Epithelial cell of proximal tubule (primary cell): ENCODE data around the gene RPL38. TPM values are rescaled to one million over a fixed set of nuclear protein-coding genes. Genes with fewer than 3 reads are reported as not detected.

Source experiments
- DNase-seq: peaks from one replicate; pipeline ENCODE4 v3.0.0-alpha.2; 2011; ENCODE audit warnings: low read depth
- H3K4me3 ChIP-seq: 2 replicates; pipeline ENCODE4 v1.5.1; 2011; ENCODE audit warnings: low read depth, mild to moderate bottlenecking, low read length
- total RNA-seq: library from RNA; depleted of rRNA; stranded (reverse); fragments of >200 nt; gene quantifications from 2 replicates; pipeline ENCODE4 v1.2.3, GENCODE V29; 2015
- TF ChIP-seq, protein P1 (sequence below): conservative IDR thresholded peaks from 2 replicates; pipeline ENCODE4 v1.5.1; 2012; ENCODE audit warnings: low read depth, mild to moderate bottlenecking, low read length

Gene RPL38
- total RNA-seq, 1 donor from 2014 or later: 617 TPM

DNA sequence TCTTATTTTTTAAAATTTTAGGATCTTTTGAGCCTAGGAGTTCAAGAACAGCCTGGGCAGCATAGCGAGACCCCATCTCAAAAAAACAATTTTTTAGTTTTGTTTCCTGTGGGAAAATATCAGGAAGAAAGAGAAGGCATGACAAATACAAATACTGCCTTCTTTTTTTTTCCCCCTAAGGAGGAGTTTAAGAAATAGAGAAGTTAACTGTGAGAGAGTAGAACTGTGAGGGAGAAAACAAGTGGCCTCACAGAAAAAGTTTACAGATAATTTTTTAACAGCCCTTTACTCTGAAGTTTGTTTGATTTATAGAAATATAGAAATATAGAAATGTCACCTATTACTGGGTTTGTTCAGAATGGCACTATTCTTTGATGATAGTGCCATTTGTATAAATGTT is 31.0 kb downstream of the RPL38 start:
- DNase-seq: no peak
- TF ChIP-seq, protein P1, sequence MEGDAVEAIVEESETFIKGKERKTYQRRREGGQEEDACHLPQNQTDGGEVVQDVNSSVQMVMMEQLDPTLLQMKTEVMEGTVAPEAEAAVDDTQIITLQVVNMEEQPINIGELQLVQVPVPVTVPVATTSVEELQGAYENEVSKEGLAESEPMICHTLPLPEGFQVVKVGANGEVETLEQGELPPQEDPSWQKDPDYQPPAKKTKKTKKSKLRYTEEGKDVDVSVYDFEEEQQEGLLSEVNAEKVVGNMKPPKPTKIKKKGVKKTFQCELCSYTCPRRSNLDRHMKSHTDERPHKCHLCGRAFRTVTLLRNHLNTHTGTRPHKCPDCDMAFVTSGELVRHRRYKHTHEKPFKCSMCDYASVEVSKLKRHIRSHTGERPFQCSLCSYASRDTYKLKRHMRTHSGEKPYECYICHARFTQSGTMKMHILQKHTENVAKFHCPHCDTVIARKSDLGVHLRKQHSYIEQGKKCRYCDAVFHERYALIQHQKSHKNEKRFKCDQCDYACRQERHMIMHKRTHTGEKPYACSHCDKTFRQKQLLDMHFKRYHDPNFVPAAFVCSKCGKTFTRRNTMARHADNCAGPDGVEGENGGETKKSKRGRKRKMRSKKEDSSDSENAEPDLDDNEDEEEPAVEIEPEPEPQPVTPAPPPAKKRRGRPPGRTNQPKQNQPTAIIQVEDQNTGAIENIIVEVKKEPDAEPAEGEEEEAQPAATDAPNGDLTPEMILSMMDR: no peak
- no peak overlapping the region for H3K4me3 ChIP-seq

DNA sequence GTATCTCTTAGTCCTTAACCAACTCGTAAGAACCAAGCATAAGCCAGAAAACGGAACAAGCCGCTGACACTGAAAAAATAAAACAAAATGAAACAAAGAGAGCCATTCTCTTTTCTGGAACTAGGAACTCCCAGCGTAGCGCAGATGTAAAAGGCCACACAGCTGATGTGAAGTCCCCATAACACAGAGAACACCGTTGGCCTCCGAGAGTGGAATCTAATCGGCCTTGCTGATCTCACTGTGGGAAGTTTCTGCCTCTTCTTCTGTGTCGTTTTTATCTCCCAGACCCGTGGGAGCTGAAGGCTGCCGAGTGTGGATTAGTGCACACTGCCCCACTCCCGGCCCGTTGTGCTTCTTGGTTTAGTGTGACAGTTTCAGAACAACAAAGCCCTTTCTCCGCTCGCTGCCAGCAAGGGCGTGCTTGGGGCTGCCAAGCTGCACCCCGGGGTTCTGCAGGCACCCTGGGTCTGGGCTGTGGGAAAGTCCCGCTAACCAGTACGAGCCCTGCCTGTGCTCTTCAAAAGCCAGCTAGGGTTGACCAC is 31.6 kb downstream of the RPL38 start:
- no peak overlapping the region for H3K4me3 ChIP-seq
- TF ChIP-seq, protein P1: no peak
- no peak for DNase-seq

DNA sequence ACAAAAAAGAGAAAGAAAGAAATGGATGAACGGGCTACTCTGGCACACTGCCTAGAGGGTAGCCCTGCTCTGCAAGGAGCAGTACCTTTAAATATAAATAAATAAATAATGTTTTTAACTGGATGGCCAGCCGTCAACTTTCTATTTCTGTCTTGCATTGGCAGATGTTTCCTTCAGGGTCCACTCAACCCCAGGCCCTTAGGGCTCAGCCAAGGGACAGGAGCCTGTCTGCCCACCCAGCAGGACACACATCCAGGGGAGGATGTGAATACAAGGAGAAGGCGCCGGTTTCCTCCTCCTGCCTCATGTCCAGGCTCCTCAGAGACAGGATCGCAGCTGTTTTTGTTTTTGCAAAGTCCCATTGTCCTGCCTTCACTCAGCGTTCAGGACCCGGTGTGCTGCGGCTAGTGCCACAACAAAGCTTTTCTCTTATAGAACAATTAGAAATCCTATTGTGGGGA is 32.5 kb downstream of the RPL38 start:
- TF ChIP-seq, protein P1: no peak
- DNase-seq: no peak

DNA sequence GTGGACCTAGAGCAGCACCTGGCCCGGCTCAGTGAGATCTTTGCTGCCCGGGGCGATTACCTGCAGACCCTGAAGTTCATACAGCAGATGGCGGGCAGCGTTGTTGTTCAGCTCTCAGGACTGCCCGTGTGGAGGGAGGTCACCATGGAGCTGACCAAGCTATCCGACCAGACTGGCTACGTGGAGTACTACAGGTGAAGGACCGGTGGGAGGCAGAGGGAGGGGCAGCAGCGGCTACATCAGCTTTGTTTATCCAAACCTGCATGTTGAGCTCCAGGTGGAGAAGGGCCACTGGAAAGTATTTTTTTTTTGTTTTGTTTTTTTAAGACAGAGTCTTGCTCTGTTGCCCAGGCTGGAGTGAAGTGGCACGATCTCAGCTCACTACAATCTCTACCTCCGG is 33.8 kb downstream of the RPL38 start:
- no peak overlapping the region for H3K4me3 ChIP-seq
- TF ChIP-seq, protein P1: no peak
- DNase-seq: no peak

More for the DNA sequence above, 32.5 kb downstream of the RPL38 start:
- no peak overlapping the region for H3K4me3 ChIP-seq

DNA sequence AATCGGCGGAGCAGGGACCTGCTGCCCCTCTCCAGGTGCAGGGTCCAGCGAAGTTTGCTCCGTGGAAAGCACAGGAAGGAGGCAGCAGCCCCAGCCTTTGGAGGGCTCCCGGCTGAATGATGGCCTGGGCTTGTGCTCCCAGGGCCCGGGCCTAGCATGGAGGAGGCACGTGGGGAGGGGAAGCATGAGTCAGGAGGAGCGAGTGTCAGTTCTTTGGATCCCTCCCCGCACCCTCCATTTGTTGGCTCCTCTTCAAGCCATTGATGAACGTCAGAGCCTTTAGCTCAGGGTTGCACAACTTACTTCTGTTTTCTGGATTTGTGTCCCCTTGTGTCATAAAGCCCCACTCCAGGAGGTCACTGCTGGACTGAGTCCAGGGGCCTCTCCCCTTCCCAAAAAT is 35.7 kb downstream of the RPL38 start:
- H3K4me3 ChIP-seq: no peak overlapping the region
- TF ChIP-seq, protein P1: no peak
- DNase-seq: no peak

DNA sequence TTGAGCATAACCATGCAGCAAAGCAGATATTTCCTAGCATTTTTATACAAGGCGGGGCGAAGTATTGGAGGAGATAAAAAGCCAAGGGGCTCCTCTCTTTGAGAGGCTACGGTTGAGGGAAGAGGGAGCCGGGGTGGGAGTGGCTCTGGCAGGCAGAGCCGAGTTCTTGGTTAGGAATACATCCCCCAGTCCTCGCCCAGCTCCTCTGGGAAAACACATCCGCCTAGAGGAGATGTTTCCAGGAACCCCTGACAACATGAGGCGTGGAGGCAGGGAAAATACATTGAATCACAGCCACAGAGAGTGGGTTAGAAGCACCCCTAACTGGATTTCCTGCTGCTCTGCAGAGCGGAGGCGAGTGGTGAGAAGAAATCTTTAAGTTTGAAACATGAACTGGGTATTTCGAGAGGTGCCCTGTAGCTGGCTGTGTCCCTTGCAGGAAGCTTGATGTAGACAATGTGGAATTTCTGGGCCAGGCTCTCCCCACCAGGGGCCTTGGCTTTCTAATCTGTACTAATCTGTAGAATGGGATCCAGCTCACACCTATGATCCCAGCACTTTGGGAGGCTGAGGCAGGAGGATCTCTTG is 37.2 kb downstream of the RPL38 start:
- TF ChIP-seq, protein P1: no peak
- H3K4me3 ChIP-seq: no peak overlapping the region
- DNase-seq: no peak

DNA sequence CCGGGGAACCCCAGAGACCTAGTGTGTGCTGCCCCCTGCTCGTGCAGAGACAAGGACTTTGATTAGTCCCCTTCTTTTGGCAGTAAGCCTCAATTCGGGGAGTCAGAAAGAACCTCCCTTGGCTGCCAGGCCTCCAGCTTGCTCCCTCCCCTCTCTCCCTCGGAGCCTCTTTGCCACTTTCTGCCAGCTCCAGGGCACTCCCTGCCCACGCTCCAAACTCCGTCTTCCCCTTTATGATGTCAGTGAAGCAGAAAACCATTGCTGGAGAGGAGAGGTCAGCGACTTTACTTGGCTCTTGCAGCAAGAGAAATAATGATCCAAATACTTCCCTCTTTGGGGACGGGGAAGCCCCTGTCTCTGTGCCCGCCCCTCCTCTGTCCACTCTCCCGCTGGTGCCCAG is 38.0 kb downstream of the RPL38 start:
- no peak for DNase-seq

More for the DNA sequence above, 38.0 kb downstream of the RPL38 start:
- H3K4me3 ChIP-seq: no peak overlapping the region
- TF ChIP-seq, protein P1: no peak
